Measurements from ENCODE around the gene INCA1. TPM values are rescaled to one million over a fixed set of nuclear protein-coding genes. Genes with fewer than 3 reads are reported as not detected.

The INCA1 gene
- total and polyA plus RNA-seq, 2 of the 13 experiments (the other 11 are each of a cell fraction or from before 2014, with no cell fraction given), result 0.93 to 2.6 TPM

DNA sequence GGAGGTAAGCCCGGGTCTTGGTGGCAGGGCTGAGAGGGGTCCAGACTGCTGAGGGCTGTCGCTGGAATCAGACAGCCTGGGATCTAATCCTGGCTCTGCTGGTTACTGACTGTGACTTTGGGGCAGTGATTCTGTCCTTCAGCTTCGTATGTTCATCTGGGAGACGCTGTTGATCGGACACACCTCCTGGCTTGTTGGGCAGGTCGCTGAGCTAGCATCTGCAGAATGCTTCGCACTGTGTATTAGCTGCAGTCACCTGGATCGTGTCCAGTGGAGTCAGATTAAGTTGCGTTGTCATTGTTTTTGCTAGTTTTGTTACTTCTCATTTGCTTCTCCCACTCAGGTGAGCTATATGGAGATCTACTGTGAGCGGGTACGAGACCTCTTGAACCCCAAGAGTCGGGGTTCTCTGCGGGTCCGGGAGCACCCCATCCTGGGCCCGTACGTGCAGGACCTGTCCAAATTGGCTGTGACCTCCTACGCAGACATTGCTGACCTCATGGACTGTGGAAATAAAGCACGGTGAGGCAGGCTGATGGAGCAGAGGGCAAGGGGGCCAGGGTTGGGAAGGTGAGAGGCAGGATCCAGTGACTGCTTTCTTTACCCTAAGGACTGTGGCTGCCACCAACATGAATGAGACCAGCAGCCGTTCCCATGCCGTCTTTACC, 4.9 kb upstream of the INCA1 start (continued):
- TF ChIP-seq DPF2 (CRISPR knock-in tag; IDR thresholded peaks at IDR 0.05; ENCODE audit: borderline replicate concordance, low read depth) (no peak), HOXA5 (CRISPR knock-in tag; IDR thresholded peaks at IDR 0.05) (no peak)

DNA sequence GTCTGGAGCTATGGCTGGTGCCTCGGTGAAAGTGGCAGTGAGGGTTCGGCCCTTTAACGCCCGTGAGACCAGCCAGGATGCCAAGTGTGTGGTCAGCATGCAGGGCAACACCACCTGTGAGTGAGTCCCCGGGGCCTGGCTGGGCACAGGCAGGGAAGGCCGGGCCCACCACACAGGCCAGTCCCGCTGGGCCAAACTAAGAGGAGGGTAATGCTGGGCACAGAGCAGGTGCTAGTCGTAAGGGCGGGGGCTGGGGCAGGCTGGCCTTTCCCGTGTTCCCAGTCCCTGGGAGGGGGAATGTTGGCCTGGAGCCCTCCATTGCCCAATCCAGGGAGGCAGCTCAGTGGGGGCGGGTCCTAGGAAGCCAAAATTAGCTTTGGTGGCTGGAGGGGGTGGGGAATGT, 2.9 kb upstream of the INCA1 start:
- intact Hi-C loops (cut with micrococcal nuclease; ENCODE audit: unreplicated experiment), result no loop called here
- TF ChIP-seq RFXANK (CRISPR knock-in tag; IDR thresholded peaks at IDR 0.05), result no peak
- no peak for TF ChIP-seq ZNF644 (CRISPR knock-in tag; IDR thresholded peaks at IDR 0.05; ENCODE audit: low read depth)
- no peak for TF ChIP-seq MIER2 (CRISPR knock-in tag; IDR thresholded peaks at IDR 0.05)
- 0 out of 2 replicates have a peak, but pooled peaks have one; percentile 39 for TF ChIP-seq RBFOX2 (IDR thresholded peaks at IDR 0.05; ENCODE audit: low read depth, low read length)
- TF ChIP-seq NPAS2 (CRISPR knock-in tag; IDR thresholded peaks at IDR 0.05; ENCODE audit: borderline replicate concordance), result no peak
- peak; percentile 66 for TF ChIP-seq AGO2 (optimal IDR thresholded peaks at IDR 0.05; ENCODE audit: low read depth, low read length)
- ChIA-PET POLR2A (interaction anchor here (0.9 to 5.1 kb wide), 5 partner anchors 13 to 60 kb away, joined by 3 to 74 read pairs (median 8); partner anchors contain the start of genes CAMTA2, RNF167, SLC25A11 and SPAG7), CTCF (ENCODE audit: low intra/inter-chr PET ratio, low total read pairs) (no interaction called here)
- DNase-seq (ENCODE audit: low spot score), result no peak
- Histone ChIP-seq H4K20me1 (ENCODE audit: insufficient read depth, low read length) (no peaks in the 10 kb centered on the region), H3K27me3 (ENCODE audit: control insufficient read depth in 1 of 2, insufficient read depth in 2 of 2, low read length in 2 of 2) (no peaks in the 10 kb centered on the region; a peak in 1 of 5 replicates), H3K9ac (ENCODE audit: insufficient read depth, low read depth, low read length) (peak overlapping the region; percentile 92), H3K9me3 (ENCODE audit: low read length) (no peaks in the 10 kb centered on the region), H3K4me1 (ENCODE audit: insufficient read depth, low read length) (peaks cover 28% of the 10 kb centered on the region), H3K4me2 (ENCODE audit: low read depth, low read length) (peak overlapping the region; percentile 82), H3K79me2 (ENCODE audit: insufficient read depth, low read length) (peaks cover 27% of the 10 kb centered on the region), H3K4me3 (replicated peaks in 1 of 3; ENCODE audit: insufficient read depth in 1 of 3, low read depth in 2 of 3, low read length in 3 of 3) (peak overlapping the region in 2 of 3 experiments; percentile 92 to 93; a peak in 2 of 6 replicates), H3K36me3 (replicated peaks in 1 of 2; ENCODE audit: control insufficient read depth in 1 of 2, insufficient read depth in 2 of 2, low read length in 2 of 2) (peaks cover 17 to 45% of the 10 kb centered on the region in 2 experiments), H2AFZ (ENCODE audit: low read length) (no peak overlapping the region), H3K27ac (ENCODE audit: extremely low read length, insufficient read depth, low read length) (peak overlapping the region; percentile 93)
- no peak for FAIRE-seq
- no peak for ATAC-seq
- no TSS peak for BruUV-seq (replicated peaks)
- in situ Hi-C loops (cut with HindIII; ENCODE audit: extremely low pct_ligation_motif_present, low pct_unique_long_range_greater_than_20kb), result no loop called here
- WGBS (ENCODE audit: low lambda C conversion rate), result 91% methylated on average over 10 of the region's 11 CpGs

All from HepG2 (cell line).